OCI-LY1 (cell line): Measurements from ENCODE around the gene PRPF6.

ENCODE experiments used
- CTCF ChIP-seq: fragments of 200-600 bp; sonication (generic), shearing (Covaris generic); IDR thresholded peaks from 2 replicates; pipeline ENCODE4 v1.5.1; 2017; ENCODE audit warnings: mild to moderate bottlenecking, antibody characterized with exemption, low read length, moderate library complexity, mixed read lengths
- EZH2 ChIP-seq: fragments of 200-600 bp; sonication (generic), shearing (Covaris generic); IDR thresholded peaks from 2 replicates; pipeline ENCODE4 v1.8.0; 2017; ENCODE audit warnings: borderline replicate concordance, mixed run types, mild to moderate bottlenecking, antibody characterized with exemption, low read length, moderate library complexity, mixed read lengths

DNA sequence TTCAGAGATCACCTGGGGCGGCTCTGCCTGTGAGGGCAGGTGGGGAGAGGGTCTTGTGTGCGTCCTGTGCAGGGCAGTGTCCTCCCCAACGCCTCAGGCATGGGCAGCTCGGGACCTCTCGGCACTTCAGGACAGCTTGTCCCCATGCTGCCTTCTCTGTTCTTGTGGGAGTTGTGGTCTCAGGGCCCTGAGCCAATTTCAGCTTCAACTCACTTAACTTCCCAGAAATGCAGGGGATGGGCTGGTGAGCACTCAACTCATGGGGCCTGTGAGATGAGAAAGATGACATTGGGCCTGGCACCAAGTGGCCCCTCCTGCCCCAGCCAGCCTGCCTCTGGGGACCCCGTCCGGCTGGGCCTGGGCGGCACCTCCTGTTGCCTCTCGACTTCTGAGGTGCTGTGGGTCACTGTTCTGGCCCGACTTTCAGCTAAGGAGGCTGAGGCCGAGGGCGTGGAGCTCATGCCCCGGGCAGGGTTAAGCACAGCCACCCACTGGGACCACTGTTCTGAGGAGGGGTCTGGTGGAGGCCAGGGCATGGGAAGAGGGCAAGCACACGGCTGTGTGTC lies 91.6 kb downstream of the PRPF6 start:
- TF ChIP-seq CTCF (no peak), EZH2 (no peak)
